NCI-H1092 (cell line): ENCODE measurements around the gene ZNF544.
"Not testable (repeated sequence)": the region's sequence is repeated elsewhere in the genome, so short reads cannot be mapped to it uniquely, and the experiment has no call there.

Experiments
- DNase-seq: peaks from one replicate; lab custom pipeline; 2025; lab: John Stamatoyannopoulos, UW

ZNF544 gene

DNA sequence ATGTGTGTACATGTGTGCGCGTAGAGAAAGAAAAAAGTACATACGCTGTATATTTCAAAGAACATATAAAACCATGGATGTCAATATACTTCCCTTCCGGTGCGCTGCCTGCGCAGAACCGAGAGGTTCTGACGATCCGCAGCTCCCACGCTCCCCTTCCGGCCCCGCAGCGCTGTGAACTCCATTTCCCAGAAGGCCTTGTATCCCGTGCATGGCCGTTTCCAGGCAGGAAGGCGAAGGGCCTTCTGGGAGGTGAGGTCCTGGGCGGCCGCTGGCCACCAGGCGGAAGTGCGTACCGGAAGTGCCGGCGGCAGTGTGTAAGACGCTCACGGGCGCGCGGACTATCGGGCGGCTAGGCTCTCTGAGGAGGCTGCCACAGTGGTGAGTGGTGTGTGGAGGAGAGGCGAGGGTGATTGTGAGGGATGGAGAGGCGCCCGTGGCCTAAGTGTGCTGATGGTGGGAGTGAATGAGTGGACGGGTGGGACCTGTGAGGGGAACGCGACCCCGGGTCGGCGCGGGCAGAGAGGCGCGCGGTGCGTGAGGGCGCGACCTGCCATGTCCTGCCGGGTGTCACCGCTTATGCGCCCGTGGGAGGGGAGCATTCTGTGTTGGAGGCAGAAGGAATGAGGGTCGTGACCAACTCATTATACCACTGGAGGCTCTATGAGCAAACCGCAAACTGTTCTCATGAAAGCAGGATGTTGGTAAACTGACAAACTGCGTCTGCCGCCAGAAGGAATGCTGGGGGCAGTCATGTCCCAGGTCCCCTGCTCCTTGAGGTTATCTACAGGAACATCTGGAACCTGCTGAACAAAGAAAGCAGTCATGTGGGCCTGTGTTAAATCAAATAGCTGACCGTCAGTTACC lies 76.6 kb downstream of the ZNF544 start, which contains the start of gene ERVK3-1:
ERVK3-1 (plus strand) TSS at position 313 of the 867 bp plus-strand sequence. CDS start 6,792 bp downstream, outside the sequence.
- DNase-seq: peak; percentile 89

DNA sequence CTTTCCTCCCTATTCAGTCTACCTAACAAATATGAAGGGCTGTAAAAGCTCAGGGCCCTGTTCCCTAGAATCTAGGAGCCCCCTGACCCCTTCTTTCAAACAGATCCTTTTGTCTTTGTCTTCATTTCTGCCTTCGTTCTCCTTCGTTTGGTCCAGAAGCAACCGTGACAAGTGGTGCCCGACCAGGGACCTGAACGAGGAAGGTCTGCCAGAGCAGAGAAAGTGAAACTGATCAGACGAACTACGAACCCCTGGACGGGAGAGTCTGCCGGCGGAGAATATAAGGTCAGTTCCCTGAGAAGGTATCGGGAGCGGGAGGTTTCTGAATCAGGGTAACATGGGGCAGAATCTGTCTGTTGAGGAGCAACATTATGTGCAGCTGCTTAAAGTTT lies 77.2 kb downstream of the ZNF544 start:
- no peak for DNase-seq

DNA sequence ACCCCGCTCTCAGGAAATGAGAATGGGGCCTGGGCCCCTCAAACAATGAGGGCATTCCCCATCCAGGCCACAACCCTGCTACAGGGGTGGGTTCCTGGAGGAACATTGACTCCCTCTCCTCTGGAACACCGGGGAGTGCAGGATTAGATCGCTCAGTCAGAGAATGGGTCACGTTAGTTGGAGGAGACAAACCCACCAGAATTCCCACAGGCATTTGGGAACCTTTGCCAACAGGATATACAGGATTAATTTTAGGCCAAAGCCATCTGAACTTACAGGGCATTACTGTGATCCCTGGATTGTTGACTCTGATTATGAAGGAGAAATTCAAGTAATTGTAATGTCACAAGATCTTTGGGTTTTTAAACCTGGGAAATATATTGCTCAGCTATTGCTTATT lies 79.0 kb downstream of the ZNF544 start:
- no peak for DNase-seq

DNA sequence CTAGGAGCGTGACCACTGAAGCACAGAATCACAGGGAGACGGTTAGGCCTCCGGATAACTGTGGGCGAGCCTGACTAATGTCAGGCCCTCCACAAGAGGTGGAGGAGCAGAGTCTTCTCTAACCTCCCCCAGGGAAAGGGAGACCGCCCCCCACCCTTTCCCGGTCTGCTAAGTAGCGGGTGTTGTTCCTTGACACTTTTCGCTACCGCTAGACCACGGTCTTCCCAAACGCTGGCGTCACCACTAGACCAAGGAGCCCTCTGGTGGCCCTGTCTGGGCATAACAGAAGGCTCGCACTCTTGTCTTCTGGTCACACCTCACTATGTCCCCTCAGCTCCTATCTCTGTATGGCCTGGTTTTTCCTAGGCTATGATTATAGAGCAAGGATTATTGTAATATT lies 82.0 kb downstream of the ZNF544 start:
- DNase-seq: not testable (repeated sequence)

DNA sequence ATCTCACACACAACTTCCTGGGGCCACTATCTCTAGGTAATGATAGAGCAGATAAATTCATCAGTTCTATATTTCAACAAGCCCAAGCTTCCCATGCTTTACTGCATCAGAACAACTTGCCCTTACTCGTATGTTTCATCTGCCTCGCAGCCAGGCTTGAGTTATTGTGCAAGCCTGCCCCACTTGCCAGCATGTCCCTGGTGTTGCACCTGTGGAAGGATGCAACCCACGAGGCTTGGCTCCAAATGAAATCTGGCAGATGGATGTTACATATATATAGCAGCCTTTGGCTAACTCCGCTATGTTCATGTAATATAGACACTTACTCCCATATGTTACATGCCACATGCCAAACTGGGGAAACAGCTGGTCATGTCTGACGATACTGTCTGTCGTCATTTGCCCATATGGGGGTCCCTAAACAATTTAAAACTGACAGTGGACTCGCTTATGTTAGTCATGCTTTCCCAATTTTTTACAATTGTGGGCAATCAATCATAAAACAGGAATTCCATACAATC lies 82.7 kb downstream of the ZNF544 start:
- DNase-seq: no peak
